ENCODE data around the gene BAIAP2L1. TPM values are rescaled to one million over a fixed set of nuclear protein-coding genes. Genes with fewer than 3 reads are reported as not detected.
A peak's percentile ranks its signal among the peaks of the same experiment; 100 is the strongest.

The BAIAP2L1 gene
- total and polyA plus RNA-seq, 2 donors (not counting 3 experiments of a cell fraction or from before 2014, with no cell fraction given) = 0.32 to 1.1 TPM

- peak overlapping the region; percentile 46 for H2AFZ ChIP-seq (ENCODE audit: low read depth, low read length)
- no peaks in the 10 kb centered on the region for H3K9me1 ChIP-seq (replicated peaks; ENCODE audit: control insufficient read depth, extremely low read depth, insufficient read depth, low read length)
- TF ChIP-seq MYC (IDR thresholded peaks at IDR 0.05; ENCODE audit: low read depth, low read length) (no peak), EZH2 (IDR thresholded peaks at IDR 0.05; ENCODE audit: borderline replicate concordance, low read depth, low read length, severe bottlenecking) (no peak), POLR2AphosphoS5 (IDR thresholded peaks at IDR 0.05; ENCODE audit: insufficient read depth, low read depth, low read length) (no peak), FOS (IDR thresholded peaks at IDR 0.05; ENCODE audit: borderline replicate concordance, insufficient read depth, low read length) (no peak), MAX (IDR thresholded peaks at IDR 0.05; ENCODE audit: insufficient read depth, insufficient read length) (no peak), POLR2A (IDR thresholded peaks at IDR 0.05; ENCODE audit: low read depth, low read length) (no peak), GATA2 (IDR thresholded peaks at IDR 0.05; ENCODE audit: insufficient read depth, insufficient read length, low read depth, low read length) (no peak), JUN (IDR thresholded peaks at IDR 0.05; ENCODE audit: borderline replicate concordance, insufficient read depth, insufficient read length, low read depth) (no peak)
- TF ChIP-seq, protein P1, sequence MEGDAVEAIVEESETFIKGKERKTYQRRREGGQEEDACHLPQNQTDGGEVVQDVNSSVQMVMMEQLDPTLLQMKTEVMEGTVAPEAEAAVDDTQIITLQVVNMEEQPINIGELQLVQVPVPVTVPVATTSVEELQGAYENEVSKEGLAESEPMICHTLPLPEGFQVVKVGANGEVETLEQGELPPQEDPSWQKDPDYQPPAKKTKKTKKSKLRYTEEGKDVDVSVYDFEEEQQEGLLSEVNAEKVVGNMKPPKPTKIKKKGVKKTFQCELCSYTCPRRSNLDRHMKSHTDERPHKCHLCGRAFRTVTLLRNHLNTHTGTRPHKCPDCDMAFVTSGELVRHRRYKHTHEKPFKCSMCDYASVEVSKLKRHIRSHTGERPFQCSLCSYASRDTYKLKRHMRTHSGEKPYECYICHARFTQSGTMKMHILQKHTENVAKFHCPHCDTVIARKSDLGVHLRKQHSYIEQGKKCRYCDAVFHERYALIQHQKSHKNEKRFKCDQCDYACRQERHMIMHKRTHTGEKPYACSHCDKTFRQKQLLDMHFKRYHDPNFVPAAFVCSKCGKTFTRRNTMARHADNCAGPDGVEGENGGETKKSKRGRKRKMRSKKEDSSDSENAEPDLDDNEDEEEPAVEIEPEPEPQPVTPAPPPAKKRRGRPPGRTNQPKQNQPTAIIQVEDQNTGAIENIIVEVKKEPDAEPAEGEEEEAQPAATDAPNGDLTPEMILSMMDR (IDR thresholded peaks at IDR 0.05; ENCODE audit: extremely low read depth in 1 of 2, insufficient read depth in 1 of 2, low read depth in 1 of 2, low read length in 2 of 2) = no peak
- POLR2A ChIA-PET = no interaction called here
- no peaks in the 10 kb centered on the region for H4K20me1 ChIP-seq (replicated peaks; ENCODE audit: control insufficient read depth, extremely low read depth, insufficient read depth, low read length)
- FAIRE-seq = no peak
- no peaks in the 10 kb centered on the region for H3K9me3 ChIP-seq (replicated peaks; ENCODE audit: control insufficient read depth, insufficient read depth, low read length)
- H3K36me3 ChIP-seq (ENCODE audit: control insufficient read depth in 2 of 2, extremely low read depth in 1 of 2, insufficient read depth in 2 of 2, low read length in 2 of 2) = no peaks in the 10 kb centered on the region
- peak overlapping the region; percentile 10 for H3K9ac ChIP-seq (replicated peaks; ENCODE audit: extremely low read depth, insufficient read depth, low read length)
- no peaks in the 10 kb centered on the region for H3K79me2 ChIP-seq (ENCODE audit: control insufficient read depth, insufficient read depth, low read length)
- peaks cover 19% of the 10 kb centered on the region for H3K4me1 ChIP-seq (ENCODE audit: control insufficient read depth, extremely low read depth, insufficient read depth, low read length)
- intact Hi-C loops (cut with micrococcal nuclease) = loop anchor here (1.0 to 5.0 kb wide), 5 partner anchors 47 to 248 kb away; partner anchors contain the start of genes BAIAP2L1 and LMTK2
- DNase-seq (ENCODE audit: low read depth, low spot score) = no peak
- H3K27ac ChIP-seq (ENCODE audit: insufficient read depth, low read depth, low read length) = peak overlapping the region; percentile 14
- BruUV-seq (replicated peaks) = no TSS peak
- H3K4me3 ChIP-seq (replicated peaks in 1 of 3; ENCODE audit: insufficient read depth in 1 of 3, low read depth in 1 of 3, low read length in 3 of 3) = no peak overlapping the region
- H3K27me3 ChIP-seq (ENCODE audit: control insufficient read depth in 2 of 2, insufficient read depth in 2 of 2, low read length in 2 of 2) = no peaks in the 10 kb centered on the region
- CTCF ChIA-PET = interaction anchor here (0.7 to 1.7 kb wide), 3 partner anchors 40 to 68 kb away, joined by 3 to 6 read pairs (median 4); partner anchors contain the start of gene BAIAP2L1
- dilution Hi-C loops (cut with MboI; ENCODE audit: extremely low pct_ligation_motif_present, low sequenced_read_pairs) = no loop called here
- peak overlapping the region; percentile 2 for H3K4me2 ChIP-seq (ENCODE audit: insufficient read depth, low read length)
Measured at GRCh38 chr7:98354052-98354451, 46.8 kb downstream of the BAIAP2L1 start.

All from endothelial cell of umbilical vein (primary cell).